GM12878 (cell line): ENCODE measurements around the gene PATL2. TPM values are rescaled to one million over a fixed set of nuclear protein-coding genes. Genes with fewer than 3 reads are reported as not detected.

ENCODE experiments used
- ATAC-seq: fragments of 200-7000 bp; cut with Tn5 transposase; 3 replicates; pipeline ENCODE4 v1.9.1; 2020; ENCODE audit warnings: mild to moderate bottlenecking, moderate library complexity
- BruUV-seq: library from RNA; stranded (reverse); fragments of 400-500 nt; replicated peaks from 2 replicates; lab custom pipeline; 2021; lab: Mats Ljungman, UMichigan
- CTCF ChIA-PET: fragments of 300-600 bp; sonication (Branson Sonifier 250); formaldehyde crosslinking; extraction: SDS; loops from one replicate; lab custom pipeline; 2021; ENCODE audit warnings: inconsistent platforms; lab: Yijun Ruan, JAX
- POLR2A ChIA-PET: fragments of 350-600 bp; formaldehyde crosslinking; extraction: SDS; loops from one replicate; lab custom pipeline; 2021; ENCODE audit warnings: inconsistent platforms; lab: Charles Lee
- RAD21 ChIA-PET: fragments of 300-600 bp; sonication (Branson Sonifier 250); formaldehyde crosslinking; loops from one replicate; lab custom pipeline; 2023; ENCODE audit warnings: antibody characterized with exemption; ENCODE audit not compliant: unreplicated experiment; lab: Charles Lee
- SMC1A ChIA-PET: fragments of 300-600 bp; sonication (Branson Sonifier 250); formaldehyde crosslinking; loops from one replicate; lab custom pipeline; 2023; ENCODE audit not compliant: unreplicated experiment, uncharacterized antibody; lab: Charles Lee
- DNase-seq: peaks from one replicate; pipeline ENCODE4 v3.0.0-alpha.2; 2011; ENCODE audit warnings: low read depth, low spot score
- FAIRE-seq: peaks from 3 replicates; lab custom pipeline; 2011; peaks lifted over from hg19 to GRCh38; lab: Jason Lieb, UNC
- H2AFZ ChIP-seq: 2 replicates; pipeline ENCODE4 v1.6.0; 2011; ENCODE audit warnings: low read depth, low read length, control low read depth; ENCODE audit not compliant: control insufficient read depth
- H3K27ac ChIP-seq: 2 replicates; pipeline ENCODE4 v1.5.1; 2011; ENCODE audit warnings: control low read depth; ENCODE audit not compliant: control insufficient read depth, insufficient read depth
- H3K27me3 ChIP-seq, 2 experiments: replicated peaks in 1 of 2; 2 replicates each; pipeline versions ENCODE4 v1.6.0 to v1.6.1; 2011; ENCODE audit warnings: low read length in 1 of 2; ENCODE audit not compliant: control insufficient read depth in 2 of 2, insufficient read depth in 2 of 2
- H3K36me3 ChIP-seq, 2 experiments: 2 replicates each; pipeline ENCODE4 v1.5.1; 2011; ENCODE audit warnings: low read length in 1 of 2; ENCODE audit not compliant: control insufficient read depth in 2 of 2, insufficient read depth in 2 of 2
- H3K4me1 ChIP-seq: 2 replicates; pipeline ENCODE4 v1.6.1; 2011; ENCODE audit warnings: mild to moderate bottlenecking, low read length, moderate library complexity, mixed read lengths; ENCODE audit not compliant: control insufficient read depth, insufficient read depth
- H3K4me2 ChIP-seq: 2 replicates; pipeline ENCODE4 v1.6.0; 2011; ENCODE audit warnings: control low read depth; ENCODE audit not compliant: control insufficient read depth, insufficient read depth
- H3K4me3 ChIP-seq: fragments of 200-600 bp; sonication (generic); 2 replicates; pipeline ENCODE4 v1.5.1; 2016
- H3K79me2 ChIP-seq: 2 replicates; pipeline ENCODE4 v1.6.0; 2011; ENCODE audit warnings: low read length; ENCODE audit not compliant: control insufficient read depth, insufficient read depth
- H3K9ac ChIP-seq: 2 replicates; pipeline ENCODE4 v1.8.0; 2011; ENCODE audit warnings: low read length, control low read depth, mixed read lengths; ENCODE audit not compliant: control insufficient read depth, insufficient read depth
- H3K9me3 ChIP-seq: replicated peaks from 3 replicates; pipeline ENCODE4 v1.5.1; 2011; ENCODE audit warnings: mild to moderate bottlenecking, low read length; ENCODE audit not compliant: control insufficient read depth, insufficient read depth
- H4K20me1 ChIP-seq: 2 replicates; pipeline ENCODE4 v1.6.0; 2011; ENCODE audit not compliant: control insufficient read depth, insufficient read depth
- ATF7 ChIP-seq: fragments of 450-650 bp; IDR thresholded peaks from 2 replicates; pipeline ENCODE4 v1.6.1; 2016; ENCODE audit warnings: low read depth, mild to moderate bottlenecking
- BACH1 ChIP-seq: fragments of 450-650 bp; IDR thresholded peaks from 2 replicates; pipeline ENCODE4 v1.6.1; 2017; ENCODE audit warnings: mild to moderate bottlenecking, borderline replicate concordance
- DPF2 ChIP-seq: fragments of 450-650 bp; IDR thresholded peaks from 2 replicates; pipeline ENCODE4 v1.6.1; 2017; ENCODE audit warnings: mild to moderate bottlenecking
- NFIC ChIP-seq: IDR thresholded peaks from 2 replicates; pipeline ENCODE4 v1.6.1; 2012; ENCODE audit warnings: low read depth, mild to moderate bottlenecking, inconsistent platforms, low read length, moderate library complexity
- PAX8 ChIP-seq: fragments of 450-650 bp; IDR thresholded peaks from 2 replicates; pipeline ENCODE4 v1.6.1; 2017; ENCODE audit warnings: mild to moderate bottlenecking, moderate library complexity
- PML ChIP-seq: IDR thresholded peaks from 2 replicates; pipeline ENCODE4 v1.6.1; 2012; ENCODE audit warnings: low read length, inconsistent platforms
- POLR2A ChIP-seq: IDR thresholded peaks from 2 replicates; pipeline ENCODE4 v1.6.1; 2011; ENCODE audit warnings: low read depth, mild to moderate bottlenecking, low read length
- POLR2AphosphoS5 ChIP-seq: IDR thresholded peaks from 2 replicates; pipeline ENCODE4 v1.6.1; 2011; ENCODE audit warnings: mild to moderate bottlenecking, low read length, inconsistent platforms
- RAD21 ChIP-seq: IDR thresholded peaks from 2 replicates; pipeline ENCODE4 v1.6.1; 2011; ENCODE audit warnings: mild to moderate bottlenecking, low read depth, low read length, moderate library complexity; ENCODE audit not compliant: insufficient read depth
- RELA ChIP-seq: fragments of 450-650 bp; IDR thresholded peaks from 2 replicates; pipeline ENCODE4 v1.8.0; 2014; ENCODE audit warnings: borderline replicate concordance; ENCODE audit not compliant: partially characterized antibody
- RFX5 ChIP-seq: IDR thresholded peaks from 2 replicates; pipeline ENCODE4 v1.6.1; 2011; ENCODE audit warnings: low read depth, low read length, improper control_type of control experiment
- SMARCA5 ChIP-seq: fragments of 450-650 bp; IDR thresholded peaks from 2 replicates; pipeline ENCODE4 v1.6.1; 2017; ENCODE audit warnings: mild to moderate bottlenecking
- TBL1XR1 ChIP-seq: IDR thresholded peaks from 2 replicates; pipeline ENCODE4 v1.6.1; 2012; ENCODE audit warnings: low read depth, low read length, improper control_type of control experiment
- ZNF24 ChIP-seq: fragments of 450-650 bp; IDR thresholded peaks from 2 replicates; pipeline ENCODE4 v1.6.1; 2017; ENCODE audit warnings: antibody characterized with exemption, mild to moderate bottlenecking
- WGBS: methylation state at CpG from one replicate; pipeline ENCODE4 v1.1.6; 2016; ENCODE audit warnings: low lambda C conversion rate; ENCODE audit not compliant: insufficient replicate concordance, insufficient coverage; ENCODE audit errors: missing lambda C conversion rate; 5-methylcytosine and 5-hydroxymethylcytosine counted together
- in situ Hi-C: fragments of 300-500 bp; cut with MboI; formaldehyde crosslinking; loops from 9 replicates; pipeline ENCODE4 v1.14.3; 2018; ENCODE audit warnings: mixed read lengths
- intact Hi-C: fragments of 100-400 bp; cut with micrococcal nuclease; formaldehyde crosslinking; loops from one replicate; pipeline ENCODE4 v1.14.2; 2022; ENCODE audit not compliant: unreplicated experiment
- polyA plus RNA-seq, 11 experiments: library from polyadenylated mRNA; depleted of rRNA in 4 of 11; unstranded in 6 of 11; stranded (reverse) in 5 of 11; fragments of >200 nt; fragmentation: Nextera tagmentation in 4 of 11; fragmentation: Illumina TruSeq in 1 of 11; extraction: Ambion mirVana in 4 of 11; extraction: Trizol in 1 of 11; gene quantifications; 1 replicate in 1 of 11; 2 replicates in 10 of 11; pipeline versions ENCODE4 v1.2.1 to v1.2.3, GENCODE V29; 2011 to 2016; ENCODE audit warnings: inconsistent platforms in 2 of 11, missing spikeins in 2 of 11, low read depth in 1 of 11
- total RNA-seq, 4 experiments: library from RNA; depleted of rRNA in 3 of 4; stranded (reverse); fragments of >200 nt in 3 of 4; fragmentation: Illumina TruSeq in 1 of 4; extraction: Trizol in 1 of 4; gene quantifications; 2 replicates each; pipeline versions ENCODE4 v1.2.1 to v1.2.3, GENCODE V29; 2013 to 2021
- TF ChIP-seq, protein P1 (sequence below): IDR thresholded peaks from 2 replicates; pipeline ENCODE4 v1.6.1; 2012; ENCODE audit warnings: low read length, inconsistent platforms
- TF ChIP-seq, protein P2 (sequence below): fragments of 450-650 bp; IDR thresholded peaks from 2 replicates; pipeline ENCODE4 v1.6.1; 2016; ENCODE audit warnings: mild to moderate bottlenecking
- TF ChIP-seq, protein P3 (sequence below): IDR thresholded peaks from 2 replicates; pipeline ENCODE4 v1.6.1; 2011; ENCODE audit warnings: borderline replicate concordance, low read depth, mild to moderate bottlenecking, moderate library complexity, low read length; ENCODE audit not compliant: insufficient read depth, poor library complexity, severe bottlenecking
- TF ChIP-seq, protein P4 (sequence below): IDR thresholded peaks from 2 replicates; pipeline ENCODE4 v1.6.1; 2011; ENCODE audit warnings: mild to moderate bottlenecking, low read depth, low read length, moderate library complexity; ENCODE audit not compliant: insufficient replicate concordance

The PATL2 gene
- total and polyA plus RNA-seq, 10 of the 15 experiments (the other 5 are each of a cell fraction or from before 2014, with no cell fraction given) = 4.2 to 16.2 (median 12.1) TPM

DNA sequence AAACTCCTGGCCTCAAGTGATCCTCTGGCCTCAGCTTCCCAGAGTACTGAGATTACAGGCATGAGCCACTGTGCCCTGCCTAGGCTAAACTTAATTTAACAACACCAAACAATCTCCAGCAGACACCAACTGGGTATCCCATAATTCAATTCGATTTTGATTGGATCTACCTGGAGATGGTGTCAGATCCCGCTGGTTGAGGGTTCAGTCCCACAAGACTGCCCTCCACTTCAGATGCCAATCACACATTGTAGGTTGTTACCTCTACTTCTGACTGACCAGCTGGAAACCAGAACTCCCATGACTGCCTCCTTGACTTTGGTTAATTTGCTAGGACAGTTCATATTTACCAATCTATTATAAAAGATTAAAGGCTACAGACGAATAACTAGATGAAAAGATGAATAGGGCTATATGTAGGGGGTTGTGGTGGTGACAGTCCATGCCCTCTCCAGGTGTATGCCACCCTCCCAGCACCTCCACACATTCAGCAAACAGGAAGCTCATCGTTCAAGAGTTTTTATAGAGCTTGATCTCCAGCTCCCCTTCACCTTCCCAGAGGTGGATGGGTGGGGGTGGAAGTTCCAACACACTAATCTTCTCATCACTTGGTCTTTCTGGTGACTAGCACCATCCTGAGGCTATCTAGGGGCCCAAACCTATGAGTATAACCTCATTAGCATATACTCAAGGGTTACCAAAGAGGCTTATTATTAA lies 9.5 kb upstream of the PATL2 start:
- ATAC-seq (peak; percentile 5), FAIRE-seq (no peak), DNase-seq (no peak)
- WGBS = 43% methylated on average over 4 of the region's 4 CpGs
- Histone ChIP-seq H3K27ac (peak overlapping the region; percentile 83), H3K4me2 (peak overlapping the region; percentile 51), H3K4me1 (peaks cover 78% of the 10 kb centered on the region), H3K9ac (no peak overlapping the region), H4K20me1 (peaks cover 11% of the 10 kb centered on the region), H3K9me3 (no peaks in the 10 kb centered on the region), H2AFZ (no peak overlapping the region), H3K79me2 (peaks cover 57% of the 10 kb centered on the region), H3K36me3 (peaks cover 14 to 33% of the 10 kb centered on the region in 2 experiments), H3K4me3 (no peak overlapping the region), H3K27me3 (no peaks in the 10 kb centered on the region)
- SMC1A ChIA-PET = interaction anchor here (0.8 to 19.0 kb wide), 4 partner anchors 8 to 159 kb away, joined by 3 to 637 read pairs (median 96); partner anchors contain the start of genes B2M, PATL2, SPG11 and TRIM69
- CTCF ChIA-PET = interaction anchor here (0.7 to 3.5 kb wide), 4 partner anchors 8 to 145 kb away, joined by 3 to 37 read pairs (median 22); partner anchors contain the start of genes B2M, PATL2, SPG11 and TRIM69
- RAD21 ChIA-PET = interaction anchor here (0.5 to 19.7 kb wide), 5 partner anchors 6 to 141 kb away, joined by 3 to 653 read pairs (median 24); partner anchors contain the start of genes B2M, PATL2, SPG11 and TRIM69
- in situ Hi-C loops = loop anchor here (10.0 kb wide), 1 partner anchor 926 kb away; the partner anchor contains the start of gene SERF2
- intact Hi-C loops = loop anchor here (5.0 kb wide), 1 partner anchor 973 kb away; the partner anchor contains the start of gene PDIA3
- BruUV-seq = no TSS peak
- POLR2A ChIA-PET = interaction anchor here (1.0 to 24.8 kb wide), 4 partner anchors 9 to 56 kb away, joined by 5 to 718 read pairs (median 167); partner anchors contain the start of genes B2M, PATL2, SPG11 and TRIM69
- no peak for TF ChIP-seq RELA
- TF ChIP-seq BACH1 = no peak
- TF ChIP-seq POLR2AphosphoS5 = peak; percentile 60; the same call in 1 of the 2 replicates
- TF ChIP-seq DPF2 = no peak
- peak; percentile 56; the same call in 1 of the 2 replicates for TF ChIP-seq PAX8
- TF ChIP-seq SMARCA5 = no peak
- TF ChIP-seq, protein P1, sequence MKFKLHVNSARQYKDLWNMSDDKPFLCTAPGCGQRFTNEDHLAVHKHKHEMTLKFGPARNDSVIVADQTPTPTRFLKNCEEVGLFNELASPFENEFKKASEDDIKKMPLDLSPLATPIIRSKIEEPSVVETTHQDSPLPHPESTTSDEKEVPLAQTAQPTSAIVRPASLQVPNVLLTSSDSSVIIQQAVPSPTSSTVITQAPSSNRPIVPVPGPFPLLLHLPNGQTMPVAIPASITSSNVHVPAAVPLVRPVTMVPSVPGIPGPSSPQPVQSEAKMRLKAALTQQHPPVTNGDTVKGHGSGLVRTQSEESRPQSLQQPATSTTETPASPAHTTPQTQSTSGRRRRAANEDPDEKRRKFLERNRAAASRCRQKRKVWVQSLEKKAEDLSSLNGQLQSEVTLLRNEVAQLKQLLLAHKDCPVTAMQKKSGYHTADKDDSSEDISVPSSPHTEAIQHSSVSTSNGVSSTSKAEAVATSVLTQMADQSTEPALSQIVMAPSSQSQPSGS = peak; percentile 33; the same call in 1 of the 2 replicates
- TF ChIP-seq, protein P2, sequence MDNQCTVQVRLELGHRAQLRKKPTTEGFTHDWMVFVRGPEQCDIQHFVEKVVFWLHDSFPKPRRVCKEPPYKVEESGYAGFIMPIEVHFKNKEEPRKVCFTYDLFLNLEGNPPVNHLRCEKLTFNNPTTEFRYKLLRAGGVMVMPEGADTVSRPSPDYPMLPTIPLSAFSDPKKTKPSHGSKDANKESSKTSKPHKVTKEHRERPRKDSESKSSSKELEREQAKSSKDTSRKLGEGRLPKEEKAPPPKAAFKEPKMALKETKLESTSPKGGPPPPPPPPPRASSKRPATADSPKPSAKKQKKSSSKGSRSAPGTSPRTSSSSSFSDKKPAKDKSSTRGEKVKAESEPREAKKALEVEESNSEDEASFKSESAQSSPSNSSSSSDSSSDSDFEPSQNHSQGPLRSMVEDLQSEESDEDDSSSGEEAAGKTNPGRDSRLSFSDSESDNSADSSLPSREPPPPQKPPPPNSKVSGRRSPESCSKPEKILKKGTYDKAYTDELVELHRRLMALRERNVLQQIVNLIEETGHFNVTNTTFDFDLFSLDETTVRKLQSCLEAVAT = no peak
- TF ChIP-seq, protein P3, sequence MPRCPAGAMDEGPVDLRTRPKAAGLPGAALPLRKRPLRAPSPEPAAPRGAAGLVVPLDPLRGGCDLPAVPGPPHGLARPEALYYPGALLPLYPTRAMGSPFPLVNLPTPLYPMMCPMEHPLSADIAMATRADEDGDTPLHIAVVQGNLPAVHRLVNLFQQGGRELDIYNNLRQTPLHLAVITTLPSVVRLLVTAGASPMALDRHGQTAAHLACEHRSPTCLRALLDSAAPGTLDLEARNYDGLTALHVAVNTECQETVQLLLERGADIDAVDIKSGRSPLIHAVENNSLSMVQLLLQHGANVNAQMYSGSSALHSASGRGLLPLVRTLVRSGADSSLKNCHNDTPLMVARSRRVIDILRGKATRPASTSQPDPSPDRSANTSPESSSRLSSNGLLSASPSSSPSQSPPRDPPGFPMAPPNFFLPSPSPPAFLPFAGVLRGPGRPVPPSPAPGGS = peak; percentile 7
- TF ChIP-seq NFIC = peak; percentile 50
- TF ChIP-seq PML = peak; percentile 28; the same call in 1 of the 2 replicates
- peak; percentile 76 for TF ChIP-seq POLR2A
- peak; percentile 4; the same call in 1 of the 2 replicates for TF ChIP-seq RAD21
- no peak for TF ChIP-seq TBL1XR1
- TF ChIP-seq RFX5 = no peak
- no peak for TF ChIP-seq ZNF24
- no peak for TF ChIP-seq ATF7
- TF ChIP-seq, protein P4, sequence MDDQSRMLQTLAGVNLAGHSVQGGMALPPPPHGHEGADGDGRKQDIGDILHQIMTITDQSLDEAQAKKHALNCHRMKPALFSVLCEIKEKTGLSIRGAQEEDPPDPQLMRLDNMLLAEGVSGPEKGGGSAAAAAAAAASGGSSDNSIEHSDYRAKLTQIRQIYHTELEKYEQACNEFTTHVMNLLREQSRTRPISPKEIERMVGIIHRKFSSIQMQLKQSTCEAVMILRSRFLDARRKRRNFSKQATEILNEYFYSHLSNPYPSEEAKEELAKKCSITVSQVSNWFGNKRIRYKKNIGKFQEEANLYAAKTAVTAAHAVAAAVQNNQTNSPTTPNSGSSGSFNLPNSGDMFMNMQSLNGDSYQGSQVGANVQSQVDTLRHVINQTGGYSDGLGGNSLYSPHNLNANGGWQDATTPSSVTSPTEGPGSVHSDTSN = peak; percentile 9
